GM12872 (cell line): ENCODE measurements around the gene AQP12A.

Experiments
- TF ChIP-seq, protein P1 (sequence below): IDR thresholded peaks from 3 replicates; pipeline ENCODE4 v1.5.1; 2011; ENCODE audit warnings: low read depth, mild to moderate bottlenecking, low read length, moderate library complexity; ENCODE audit not compliant: insufficient read depth

The AQP12A gene

DNA sequence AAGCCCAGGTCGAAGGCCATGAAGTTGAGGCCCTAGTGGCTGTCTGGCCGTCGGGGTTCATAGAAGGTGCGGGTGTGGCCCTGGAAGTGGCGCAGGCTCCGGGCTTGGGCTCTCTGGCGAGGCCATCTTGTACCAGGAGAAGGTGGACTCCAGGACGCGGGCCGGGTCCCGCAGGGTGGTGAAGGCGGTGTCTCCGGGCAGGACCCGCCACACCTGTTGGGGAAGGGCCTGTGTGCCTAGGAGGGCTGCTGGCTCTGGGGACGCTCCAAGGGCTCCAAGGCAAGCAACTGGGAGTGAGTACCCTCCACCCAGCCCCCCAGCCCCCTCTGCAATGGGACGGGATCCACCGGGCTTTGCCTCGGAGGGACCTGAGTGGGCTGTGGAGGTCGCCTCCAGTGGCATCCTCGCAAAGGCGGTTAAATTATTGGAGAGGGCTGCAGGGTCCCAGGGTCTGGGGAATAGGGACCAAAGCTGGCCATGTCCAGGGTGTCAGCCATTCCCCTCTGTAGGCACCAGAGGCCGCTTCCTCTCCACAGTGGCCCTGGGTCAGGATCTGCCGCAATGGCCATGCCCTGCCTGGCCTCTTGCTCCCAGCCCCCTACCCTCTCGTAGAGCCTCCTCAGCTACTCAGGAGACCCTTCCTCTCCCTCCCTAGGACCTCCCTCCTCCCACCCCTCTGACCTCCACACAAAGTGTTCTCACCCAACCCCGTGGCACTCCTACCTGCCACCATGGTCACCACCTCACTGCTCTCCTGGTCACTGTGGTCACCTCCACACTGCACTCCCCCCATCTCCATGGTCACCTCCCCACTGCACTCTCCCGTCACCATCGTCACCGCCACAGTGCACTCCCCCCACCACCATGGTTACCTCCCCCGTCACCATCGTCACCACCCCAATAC lies 10.3 kb downstream of the AQP12A start:
- TF ChIP-seq, protein P1, sequence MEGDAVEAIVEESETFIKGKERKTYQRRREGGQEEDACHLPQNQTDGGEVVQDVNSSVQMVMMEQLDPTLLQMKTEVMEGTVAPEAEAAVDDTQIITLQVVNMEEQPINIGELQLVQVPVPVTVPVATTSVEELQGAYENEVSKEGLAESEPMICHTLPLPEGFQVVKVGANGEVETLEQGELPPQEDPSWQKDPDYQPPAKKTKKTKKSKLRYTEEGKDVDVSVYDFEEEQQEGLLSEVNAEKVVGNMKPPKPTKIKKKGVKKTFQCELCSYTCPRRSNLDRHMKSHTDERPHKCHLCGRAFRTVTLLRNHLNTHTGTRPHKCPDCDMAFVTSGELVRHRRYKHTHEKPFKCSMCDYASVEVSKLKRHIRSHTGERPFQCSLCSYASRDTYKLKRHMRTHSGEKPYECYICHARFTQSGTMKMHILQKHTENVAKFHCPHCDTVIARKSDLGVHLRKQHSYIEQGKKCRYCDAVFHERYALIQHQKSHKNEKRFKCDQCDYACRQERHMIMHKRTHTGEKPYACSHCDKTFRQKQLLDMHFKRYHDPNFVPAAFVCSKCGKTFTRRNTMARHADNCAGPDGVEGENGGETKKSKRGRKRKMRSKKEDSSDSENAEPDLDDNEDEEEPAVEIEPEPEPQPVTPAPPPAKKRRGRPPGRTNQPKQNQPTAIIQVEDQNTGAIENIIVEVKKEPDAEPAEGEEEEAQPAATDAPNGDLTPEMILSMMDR, result no peak

GRCh38 chr2:240702640-240703011 lies 11.0 kb downstream of the AQP12A start:
- TF ChIP-seq, protein P1, result no peak

DNA sequence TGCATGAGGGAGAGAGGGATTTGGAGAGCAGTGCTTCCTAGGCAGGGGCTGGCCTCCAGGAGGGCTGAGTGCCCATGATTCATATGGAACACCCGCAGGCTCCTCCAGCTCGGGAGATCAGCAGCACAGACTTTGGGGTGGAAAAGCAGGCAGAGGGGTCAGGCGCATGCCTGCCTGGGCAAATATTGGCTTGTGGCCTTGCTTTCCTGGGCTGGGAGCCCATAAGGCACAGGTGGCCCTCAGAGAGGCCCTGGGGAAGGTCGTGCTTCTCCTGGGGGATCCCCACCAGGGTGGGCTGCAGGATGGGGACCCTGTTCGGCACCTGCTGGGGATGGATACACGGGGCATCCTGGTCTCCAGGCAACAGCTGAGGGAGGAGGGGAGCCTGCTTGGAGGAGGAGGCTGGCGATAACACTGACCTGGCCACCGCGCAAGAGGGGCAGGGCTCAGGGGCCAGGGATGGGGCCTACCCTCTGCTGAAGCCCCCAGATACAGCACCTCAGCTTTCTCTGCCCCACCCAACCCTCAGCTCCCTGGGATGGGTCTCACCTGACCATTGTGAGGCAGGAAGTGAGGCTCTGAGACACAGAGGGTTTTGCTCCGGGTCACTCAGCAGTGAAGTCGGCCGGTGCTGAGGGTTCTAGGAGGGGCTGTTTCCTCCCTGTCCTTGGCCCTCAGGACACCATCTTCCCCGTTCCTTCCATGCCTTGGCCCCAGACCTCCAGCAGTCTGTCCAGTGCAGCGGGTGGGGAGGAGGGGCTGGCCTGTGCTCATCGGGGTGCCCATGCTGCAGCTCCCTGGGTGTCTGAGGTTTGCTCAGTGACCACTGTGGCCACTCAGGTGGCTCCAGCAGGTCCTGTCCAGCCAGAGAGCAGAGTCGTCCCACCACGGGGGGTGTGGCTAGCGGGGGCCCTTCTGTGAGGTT lies 12.0 kb downstream of the AQP12A start:
- TF ChIP-seq, protein P1, result no peak

- TF ChIP-seq, protein P1, result no peak
Observed at GRCh38 chr2:240704651-240705050, 13.0 kb downstream of the AQP12A start.

DNA sequence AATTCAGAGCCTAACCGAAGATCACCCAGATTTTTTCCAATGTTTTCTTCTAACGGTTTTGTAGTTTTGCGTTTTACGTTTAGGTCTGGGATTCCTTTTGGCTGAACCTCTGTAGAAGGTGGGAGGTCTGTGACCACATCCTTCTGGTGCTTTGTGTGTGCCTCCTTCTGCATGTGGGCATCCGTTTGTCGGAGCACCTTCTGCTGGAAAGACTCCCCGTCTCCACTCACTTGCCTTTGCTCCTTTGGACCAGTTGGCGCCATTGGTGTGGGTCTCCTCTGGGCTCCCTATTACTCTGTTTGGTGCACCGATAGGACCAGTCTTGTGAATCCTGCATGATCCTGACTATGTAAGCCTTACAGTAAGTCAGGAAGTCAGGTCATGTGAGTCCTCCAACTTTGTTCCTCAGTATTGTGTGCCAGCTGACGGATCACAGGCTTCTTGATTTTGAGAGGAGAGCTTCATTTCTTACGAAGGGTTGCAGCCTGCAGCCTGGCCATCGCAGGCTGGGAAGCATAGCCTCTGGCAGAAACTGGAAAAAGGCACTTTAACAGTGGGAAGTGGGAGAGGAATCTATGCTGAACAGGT lies 13.6 kb downstream of the AQP12A start:
- TF ChIP-seq, protein P1, result no peak

DNA sequence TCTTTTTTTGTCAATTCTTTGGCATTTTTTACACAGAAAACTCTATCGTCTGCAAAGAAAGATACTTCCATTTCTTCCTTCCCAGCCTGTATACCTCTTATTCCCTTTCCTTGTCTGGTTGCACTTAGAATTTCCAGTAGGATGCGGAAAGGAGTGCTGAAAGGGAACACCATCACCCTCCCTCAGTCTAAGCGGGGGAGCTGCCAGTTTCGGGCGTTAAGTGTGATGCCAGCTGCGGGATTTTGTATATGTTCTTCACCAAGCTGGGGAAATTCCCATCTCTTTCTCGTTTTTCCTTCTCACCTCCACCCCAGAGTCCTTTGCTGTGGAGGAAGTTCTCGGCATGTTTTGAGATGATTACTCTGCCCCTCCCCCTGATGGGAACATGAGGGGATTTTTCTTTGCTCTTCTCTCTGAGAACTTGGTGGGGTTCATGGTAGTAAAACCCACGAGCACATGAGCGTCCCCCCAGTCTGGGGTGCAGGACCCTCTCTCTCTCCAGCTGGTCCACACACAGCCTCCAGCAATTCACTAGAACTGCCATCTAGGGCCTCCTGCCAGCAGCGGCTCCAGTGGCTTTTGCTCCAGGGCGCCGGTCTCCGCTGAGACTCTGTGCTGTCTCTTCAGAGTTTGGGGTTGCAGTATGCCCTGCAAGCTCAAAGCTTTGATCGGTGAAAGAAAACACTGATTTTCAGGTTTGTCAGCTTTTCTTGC lies 15.5 kb downstream of the AQP12A start:
- TF ChIP-seq, protein P1, result no peak
